Astrocyte (in vitro differentiated cells and primary cell): ENCODE results near the gene GSTA5.
"Not testable (repeated sequence)": the region's sequence is repeated elsewhere in the genome, so short reads cannot be mapped to it uniquely, and the experiment has no call there.

Source experiments
- CTCF ChIP-seq: IDR thresholded peaks from 2 replicates; pipeline ENCODE4 v1.5.1; 2011; ENCODE audit warnings: low read depth, mild to moderate bottlenecking, inconsistent platforms, low read length, moderate library complexity; ENCODE audit not compliant: insufficient read depth
- EZH2 ChIP-seq: IDR thresholded peaks from 2 replicates; pipeline ENCODE4 v1.6.1; 2012; ENCODE audit warnings: mild to moderate bottlenecking, low read length, inconsistent platforms; ENCODE audit not compliant: insufficient read depth

GRCh38 chr6:52794366-52794765 is 46.2 kb downstream of the GSTA5 start:
- not testable (repeated sequence) for TF ChIP-seq CTCF, EZH2
